Liver (tissue), 3 donors: ENCODE data around the gene MNS1.

Experiments
- CTCF ChIP-seq: fragments of 150-350 bp; IDR thresholded peaks from 2 replicates; pipeline ENCODE4 v1.5.1; 2017; ENCODE audit warnings: improper control_type of control experiment, low read depth, low read length; ENCODE audit not compliant: missing input control
- EGR1 ChIP-seq, 2 donors: IDR thresholded peaks; 2 replicates each; pipeline ENCODE4 v1.6.1; 2016 to 2018; ENCODE audit warnings: antibody characterized with exemption in 2 of 2, low read depth in 2 of 2
- FOXA1 ChIP-seq: IDR thresholded peaks from 2 replicates; pipeline ENCODE4 v1.6.1; 2016; ENCODE audit warnings: antibody characterized with exemption
- FOXA2 ChIP-seq: IDR thresholded peaks from 2 replicates; pipeline ENCODE4 v1.6.1; 2016; ENCODE audit warnings: antibody characterized with exemption
- GABPA ChIP-seq, 2 donors: IDR thresholded peaks in 1 of 2; conservative IDR thresholded peaks in 1 of 2; 2 replicates each; pipeline ENCODE4 v1.6.1; 2016; ENCODE audit warnings: antibody characterized with exemption in 2 of 2, mild to moderate bottlenecking in 1 of 2, moderate library complexity in 1 of 2
- JUND ChIP-seq, 2 donors: IDR thresholded peaks; 2 replicates each; pipeline ENCODE4 v1.6.1; 2016; ENCODE audit warnings: antibody characterized with exemption in 2 of 2
- MAX ChIP-seq: IDR thresholded peaks from 2 replicates; pipeline ENCODE4 v1.6.1; 2016; ENCODE audit warnings: antibody characterized with exemption
- RAD21 ChIP-seq, 2 donors: IDR thresholded peaks; 2 replicates each; pipeline ENCODE4 v1.6.1; 2016; ENCODE audit warnings: antibody characterized with exemption in 2 of 2, mild to moderate bottlenecking in 2 of 2
- REST ChIP-seq: IDR thresholded peaks from 2 replicates; pipeline ENCODE4 v1.6.1; 2016; ENCODE audit warnings: antibody characterized with exemption, mild to moderate bottlenecking
- RXRA ChIP-seq, 2 donors: IDR thresholded peaks; 2 replicates each; pipeline ENCODE4 v1.6.1; 2017 to 2018; ENCODE audit warnings: antibody characterized with exemption in 2 of 2, mild to moderate bottlenecking in 1 of 2
- SP1 ChIP-seq: IDR thresholded peaks from 2 replicates; pipeline ENCODE4 v1.6.1; 2018; ENCODE audit warnings: antibody characterized with exemption, mild to moderate bottlenecking
- TAF1 ChIP-seq: conservative IDR thresholded peaks from 2 replicates; pipeline ENCODE4 v1.6.1; 2016; ENCODE audit warnings: antibody characterized with exemption, mild to moderate bottlenecking
- YY1 ChIP-seq: IDR thresholded peaks from 2 replicates; pipeline ENCODE4 v1.6.1; 2016; ENCODE audit warnings: antibody characterized with exemption, mild to moderate bottlenecking
- ZBTB33 ChIP-seq: IDR thresholded peaks from 2 replicates; pipeline ENCODE4 v1.6.1; 2016; ENCODE audit warnings: antibody characterized with exemption
- donor health status: healthy.
- donor health status: healthy.

- no peak for TF ChIP-seq TAF1
- TF ChIP-seq CTCF, result no peak
- TF ChIP-seq REST, result no peak
- TF ChIP-seq MAX, result no peak
- no peak for TF ChIP-seq RXRA (IDR thresholded peaks at IDR 0.05)
- TF ChIP-seq FOXA1, result no peak
- no peak for TF ChIP-seq FOXA2
- no peak for TF ChIP-seq RAD21 (IDR thresholded peaks at IDR 0.05)
- TF ChIP-seq EGR1 (IDR thresholded peaks at IDR 0.05; ENCODE audit: low read depth in 2 of 2), result no peak
- TF ChIP-seq ZBTB33, result no peak
- no peak for TF ChIP-seq YY1
- TF ChIP-seq GABPA (IDR thresholded peaks at IDR 0.05 in 1 of 2, conservative IDR thresholded peaks at IDR 0.05 in 1 of 2), result no peak
- no peak for TF ChIP-seq JUND (IDR thresholded peaks at IDR 0.05)
- no peak for TF ChIP-seq SP1
Observed at GRCh38 chr15:56460071-56460470, 4.9 kb downstream of the MNS1 start.
